Measurements from ENCODE around the gene PLA2G15.
"Not testable (repeated sequence)": the region's sequence is repeated elsewhere in the genome, so short reads cannot be mapped to it uniquely, and the experiment has no call there.

The PLA2G15 gene

DNA sequence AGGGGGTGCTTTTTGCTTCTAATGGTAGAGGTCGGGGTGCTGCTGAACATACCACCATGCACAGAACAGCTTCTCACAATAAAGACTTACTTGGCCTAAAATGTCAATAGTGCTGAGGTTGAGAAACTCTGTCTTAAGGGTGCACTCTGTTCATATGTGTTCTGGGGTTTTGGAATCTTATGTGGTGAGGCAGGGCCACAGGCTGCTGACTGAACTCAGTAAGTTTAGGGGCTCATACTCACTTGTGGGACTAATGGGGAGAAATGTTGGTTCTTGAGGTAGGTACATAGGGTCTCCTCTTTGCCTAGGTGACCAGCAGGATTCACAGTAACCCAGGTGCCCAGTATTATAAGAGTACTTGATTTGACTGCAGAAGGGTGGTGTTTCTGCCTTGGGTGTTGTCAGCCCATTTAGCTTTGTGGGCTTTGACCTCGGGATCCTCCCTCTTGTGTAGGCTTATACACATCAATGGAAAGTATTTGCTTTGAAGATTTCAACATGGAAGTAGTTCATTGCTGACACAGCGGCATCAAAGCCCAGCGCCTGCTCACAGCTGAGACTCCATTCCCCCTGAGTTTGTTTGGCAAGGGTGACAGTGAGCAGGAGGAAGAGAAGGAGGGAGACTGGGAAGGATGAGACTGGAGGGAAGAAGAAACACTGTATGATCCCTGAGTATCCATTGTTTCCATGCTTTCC is 36.3 kb downstream of the PLA2G15 start:
- DNase-seq: peak; percentile 13

DNA sequence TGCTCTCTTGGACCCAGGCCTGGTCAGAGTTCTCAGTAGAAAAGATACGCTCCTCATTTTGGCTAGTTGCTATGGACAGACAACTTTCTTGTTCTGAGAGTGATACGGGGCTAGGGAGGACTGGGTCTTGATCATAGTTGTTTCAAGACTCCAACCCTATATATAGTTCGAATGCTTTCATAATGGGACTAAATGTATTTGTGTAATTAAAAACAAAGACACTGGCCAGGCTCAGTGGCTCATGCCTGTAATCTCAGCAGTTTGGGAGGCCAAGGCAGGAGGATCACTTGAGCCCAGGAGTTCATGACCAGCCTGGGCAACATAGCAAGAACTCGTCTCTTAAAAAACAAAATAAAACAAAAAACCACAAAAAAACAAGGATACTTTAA is 36.9 kb downstream of the PLA2G15 start:
- no peak for DNase-seq

DNA sequence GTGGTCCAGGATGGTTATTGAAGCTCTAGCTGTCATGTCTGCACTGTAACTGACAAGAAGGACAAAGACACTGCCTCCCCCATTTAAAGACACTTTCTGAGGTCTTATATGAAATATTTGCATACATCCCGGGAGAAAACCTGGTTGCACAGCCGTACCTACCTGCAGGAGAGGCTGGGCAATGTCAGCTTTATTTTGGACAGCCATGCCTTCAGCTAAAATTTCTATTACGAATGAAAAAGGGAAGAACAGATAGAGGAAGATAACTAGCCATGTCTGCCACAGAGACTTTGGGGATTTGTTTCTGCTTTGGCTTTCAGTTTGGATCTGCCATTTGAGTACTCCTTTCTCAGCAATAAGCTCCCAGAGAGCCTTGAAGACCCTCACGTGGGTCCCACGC is 38.2 kb downstream of the PLA2G15 start:
- DNase-seq: no peak

DNA sequence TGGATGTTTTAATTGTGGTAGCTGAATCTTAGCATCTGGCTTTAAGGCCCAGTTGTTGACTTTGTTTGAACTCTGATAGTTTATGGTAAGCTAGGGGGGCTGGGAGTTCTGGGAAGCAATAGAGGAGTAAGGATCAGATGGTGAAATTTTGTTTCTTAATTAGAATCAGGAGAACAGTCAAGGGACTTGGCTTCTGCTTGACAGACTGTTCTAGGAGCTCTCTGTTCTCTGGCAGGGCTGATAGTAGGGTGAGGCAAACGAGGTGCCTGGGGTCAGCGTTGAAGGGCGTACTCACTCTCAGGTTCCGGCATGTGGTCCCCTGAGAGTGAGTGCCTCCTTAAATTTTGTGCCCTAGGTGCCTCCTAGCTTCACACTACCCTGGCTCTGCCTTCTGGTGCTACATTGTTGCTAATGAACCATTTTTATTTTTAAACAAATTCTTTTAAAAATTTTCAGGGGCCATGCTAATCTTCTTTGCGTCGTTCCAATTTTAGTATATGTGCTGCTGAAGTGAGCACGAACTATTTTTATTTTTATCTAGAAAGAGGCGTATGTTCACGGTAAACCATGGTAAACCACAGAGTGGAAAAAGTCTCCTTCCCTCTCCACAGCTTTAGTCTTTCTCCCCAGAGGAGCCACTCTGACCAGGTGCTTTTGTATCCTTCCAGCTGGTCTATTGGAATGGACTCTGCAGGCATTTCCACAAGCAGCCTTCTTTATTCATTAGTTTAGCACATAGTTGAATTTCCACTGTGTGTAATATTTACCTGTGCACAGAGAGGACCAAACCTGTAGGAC is 38.8 kb downstream of the PLA2G15 start:
- no peak for DNase-seq

DNA sequence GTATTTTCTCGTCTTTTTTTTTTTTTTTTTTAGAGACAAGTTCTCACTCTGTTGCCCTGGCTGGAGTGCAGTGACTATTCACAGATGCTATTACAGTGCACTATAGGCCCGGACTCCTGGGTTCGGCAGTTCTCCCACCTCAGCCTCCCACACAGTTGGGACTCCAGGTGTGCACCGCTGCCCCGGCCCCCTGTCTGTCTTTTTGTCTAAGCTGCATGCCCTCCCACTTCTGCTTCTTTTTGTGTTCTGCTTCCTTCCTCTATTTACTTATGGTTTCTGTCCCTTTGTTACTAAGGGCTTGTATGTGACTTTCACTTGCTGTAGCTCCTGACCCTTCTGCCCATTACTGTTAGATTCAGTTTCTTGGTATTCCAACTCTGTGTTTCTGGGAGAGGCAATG is 39.7 kb downstream of the PLA2G15 start:
- no peak for DNase-seq

DNA sequence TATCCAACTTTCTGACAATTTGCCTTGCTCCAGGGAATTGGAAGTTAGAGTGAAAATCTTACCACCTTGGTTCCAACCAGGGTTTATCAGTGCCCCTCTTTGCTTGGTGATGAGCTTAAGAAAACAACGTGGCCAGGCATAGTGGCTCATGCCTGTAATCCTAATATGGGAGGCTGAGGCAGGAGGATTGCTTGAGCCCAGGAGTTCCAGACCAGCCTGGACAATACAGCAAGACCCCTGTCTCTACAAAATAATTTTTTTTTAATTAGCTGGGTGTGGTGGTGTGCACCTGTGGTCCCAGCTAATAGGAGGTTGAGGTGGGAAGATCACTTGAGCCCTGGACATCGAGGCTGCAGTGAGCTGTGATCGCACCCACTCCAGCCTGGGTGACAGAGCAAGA is 40.5 kb downstream of the PLA2G15 start:
- DNase-seq: no peak

DNA sequence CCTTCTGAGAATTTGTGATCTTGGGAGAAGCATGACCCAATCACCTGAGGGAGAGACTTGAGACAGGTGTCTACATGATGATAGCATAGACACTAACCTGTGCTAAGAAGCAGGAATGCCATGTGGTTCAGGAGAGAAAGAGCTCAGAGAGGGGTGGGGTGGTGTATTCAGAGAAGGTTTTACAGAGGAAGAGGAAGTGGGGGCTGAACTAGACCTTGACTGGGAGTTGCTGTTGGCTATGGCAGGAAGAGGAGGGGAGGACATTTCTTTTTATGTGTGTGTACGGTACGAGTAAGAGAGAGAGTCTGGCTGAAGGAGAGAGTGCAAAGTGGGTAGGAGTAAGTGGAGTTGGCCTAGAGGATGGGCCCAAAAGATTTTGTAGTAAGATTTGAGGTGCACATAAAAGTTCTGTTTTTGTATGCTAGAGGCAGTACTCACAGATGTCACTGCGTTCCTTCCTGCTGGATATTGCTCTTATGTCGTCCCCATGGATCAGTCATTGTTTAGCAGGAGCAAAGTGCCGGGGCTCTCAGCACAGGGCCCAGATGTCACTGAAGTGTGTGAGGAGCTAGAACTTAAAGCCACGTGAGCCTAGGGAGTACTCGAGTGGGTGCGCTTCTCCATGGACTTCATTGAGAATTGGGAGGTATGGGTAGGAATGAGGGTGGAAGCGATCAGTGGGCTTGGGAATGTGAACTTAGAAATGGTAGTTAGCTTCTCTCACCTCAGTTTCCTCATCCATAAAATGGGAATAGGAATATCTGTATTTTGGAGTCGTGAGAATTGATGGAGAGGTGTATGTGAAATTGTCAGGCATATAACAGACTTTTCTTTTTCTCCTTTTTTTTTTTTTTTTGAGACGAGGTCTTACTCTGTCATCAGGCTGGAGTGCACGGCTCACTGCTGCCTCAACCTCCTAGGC is 41.2 kb downstream of the PLA2G15 start:
- DNase-seq: no peak

DNA sequence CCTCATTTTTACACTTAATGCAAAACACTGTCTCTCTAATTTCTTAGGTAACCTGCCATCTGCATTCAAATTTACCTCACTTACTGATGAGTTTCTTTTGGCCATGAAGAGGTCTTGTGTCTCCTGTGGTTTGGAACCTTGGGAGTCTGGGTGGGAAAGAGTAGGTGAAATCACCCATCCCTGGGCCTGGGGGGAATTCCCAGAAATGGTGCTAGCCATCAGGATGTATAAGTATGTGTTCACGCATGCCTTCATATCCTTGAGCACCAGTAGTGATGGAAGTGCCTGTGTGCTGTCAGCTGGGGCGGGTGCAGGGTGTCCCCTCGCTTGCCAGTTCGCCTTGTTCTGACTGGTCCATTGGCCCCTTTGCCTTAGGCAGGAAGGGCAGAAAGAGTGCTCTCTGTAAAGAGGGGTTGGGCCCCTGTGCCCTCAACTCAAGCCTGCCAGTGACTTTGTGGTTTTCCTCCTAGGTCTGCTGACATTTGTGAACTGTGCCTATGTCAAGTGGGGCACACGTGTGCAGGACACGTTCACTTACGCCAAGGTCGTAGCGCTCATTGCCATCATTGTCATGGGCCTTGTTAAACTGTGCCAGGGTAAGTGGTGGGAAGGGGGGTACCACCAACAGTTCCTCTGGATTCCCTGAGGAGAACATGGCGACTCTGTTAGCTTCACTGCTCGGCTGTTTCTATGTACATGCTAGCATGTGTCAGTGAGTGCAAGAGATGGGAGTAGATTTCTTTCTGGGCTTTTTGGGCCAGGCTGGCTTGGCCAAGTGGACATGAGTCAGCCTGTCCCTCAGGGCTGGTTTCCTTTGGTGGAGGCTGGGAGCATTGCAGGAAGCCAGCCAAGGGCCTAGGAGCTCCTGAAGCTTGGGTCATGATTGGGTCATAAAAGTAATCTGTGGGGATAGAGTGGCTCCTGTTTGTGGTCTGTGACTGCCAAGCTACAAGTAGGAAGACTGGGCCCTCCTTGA is 42.4 kb downstream of the PLA2G15 start:
- DNase-seq: no peak

DNA sequence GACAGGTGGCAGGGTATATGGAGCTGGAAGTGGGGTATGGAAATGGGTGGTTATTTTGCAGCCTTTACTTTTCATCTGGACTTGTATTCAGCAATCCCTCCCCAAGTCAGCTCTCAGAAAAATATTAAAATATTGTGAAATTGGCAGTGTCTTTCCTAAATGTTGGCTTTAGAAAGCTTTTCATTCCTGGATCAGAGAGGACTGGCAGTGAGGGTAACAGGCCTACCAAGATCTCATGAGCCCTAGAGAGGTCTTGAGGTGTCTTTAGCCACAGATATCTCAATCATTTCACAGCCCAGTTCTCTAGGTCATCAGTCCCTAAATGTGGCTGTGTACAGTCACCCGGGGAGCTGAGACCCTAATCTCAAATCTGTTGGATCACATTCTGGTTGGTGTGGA is 43.1 kb downstream of the PLA2G15 start:
- DNase-seq: no peak

DNA sequence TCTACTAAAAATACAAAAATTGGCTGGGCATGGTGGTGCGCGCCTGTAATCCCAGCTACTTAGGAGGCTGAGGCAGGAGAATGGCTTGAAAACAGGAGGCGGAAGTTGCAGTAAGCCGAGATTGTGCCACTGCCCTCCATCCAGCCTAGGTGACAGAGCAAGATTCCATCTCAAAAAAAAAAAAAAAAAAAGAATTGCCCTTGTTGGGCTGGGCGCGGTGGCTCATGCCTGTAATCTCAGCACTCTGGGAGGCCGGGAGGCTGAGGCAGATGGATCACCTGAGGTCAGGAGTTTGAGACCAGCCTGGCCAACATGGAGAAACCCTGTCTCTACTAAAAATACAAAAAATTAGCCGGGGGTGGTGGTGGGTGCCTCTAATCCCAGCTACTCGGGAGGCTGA is 43.6 kb downstream of the PLA2G15 start:
- not testable (repeated sequence) for DNase-seq

DNA sequence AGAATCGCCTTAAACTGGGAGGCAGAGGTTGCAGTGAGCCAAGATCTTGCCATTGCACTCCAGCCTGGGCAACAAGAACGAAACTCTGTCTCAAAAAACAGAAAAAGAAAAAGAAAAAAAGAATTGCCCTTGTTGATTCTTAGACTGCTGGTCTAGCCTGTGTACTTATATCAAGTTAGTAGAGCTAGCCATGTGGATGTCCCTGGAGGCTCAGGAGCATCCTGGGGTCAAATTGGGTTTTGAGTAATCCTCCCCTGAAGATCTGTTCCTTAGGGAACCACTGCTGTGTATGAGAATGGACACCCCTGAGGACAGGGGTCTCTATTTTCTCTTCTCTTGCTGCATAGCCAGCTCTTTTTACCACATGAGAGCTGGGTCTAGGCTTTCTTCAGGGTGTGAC is 44.0 kb downstream of the PLA2G15 start:
- DNase-seq: no peak

DNA sequence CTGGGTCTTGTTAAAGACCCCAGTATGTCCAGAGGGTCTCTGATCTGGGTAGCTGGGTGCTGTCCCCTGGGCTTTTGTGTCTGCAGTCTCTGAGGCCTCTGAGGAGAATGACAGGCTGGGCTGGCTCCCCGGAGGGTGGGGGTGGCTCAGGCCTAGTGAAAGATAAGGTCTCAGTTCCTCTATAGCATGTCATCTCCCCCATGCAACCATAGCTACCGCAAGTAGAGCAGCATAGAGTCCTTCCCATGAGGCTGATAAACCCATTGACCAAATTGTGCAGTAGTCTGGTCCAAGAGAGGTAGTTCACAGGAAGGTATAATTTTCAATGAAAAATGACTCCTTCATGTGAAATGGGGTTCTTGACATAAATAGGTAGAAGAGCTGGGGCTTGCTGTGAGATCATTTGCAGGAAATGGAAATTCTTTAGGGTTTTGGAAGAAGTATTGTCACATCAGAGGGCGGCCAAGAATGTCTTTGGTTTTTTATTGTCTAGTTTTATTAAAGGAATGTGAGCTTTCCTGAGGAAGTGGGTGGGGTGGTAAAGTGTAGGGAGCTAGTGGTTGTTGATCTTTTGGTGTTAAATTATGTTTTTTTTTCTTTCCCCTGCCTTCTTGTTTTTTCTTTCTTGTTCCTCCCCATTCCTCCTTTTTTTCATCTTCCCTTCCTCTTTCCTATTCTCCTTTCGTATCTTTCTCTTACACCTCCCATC is 44.6 kb downstream of the PLA2G15 start:
- DNase-seq: no peak

DNA sequence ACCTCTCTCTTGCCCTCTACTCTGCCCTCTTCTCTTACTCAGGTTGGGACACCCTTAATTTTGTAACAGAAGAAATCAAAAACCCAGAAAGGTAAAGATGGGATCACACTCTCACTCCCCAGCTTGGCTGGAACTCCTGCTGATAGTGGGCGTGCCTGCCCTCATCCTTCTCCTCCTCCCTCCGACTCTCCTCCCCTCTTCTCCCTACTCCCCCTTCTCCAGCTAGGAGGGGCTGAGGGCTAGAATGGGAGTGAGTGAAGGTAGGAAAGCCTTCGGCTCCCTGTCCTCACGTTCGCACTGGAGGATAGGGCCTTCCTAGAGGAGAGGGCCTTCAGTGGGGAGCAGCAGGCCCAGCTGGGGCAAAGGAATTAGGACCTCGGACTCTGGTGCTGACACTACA is 45.3 kb downstream of the PLA2G15 start:
- DNase-seq: no peak

DNA sequence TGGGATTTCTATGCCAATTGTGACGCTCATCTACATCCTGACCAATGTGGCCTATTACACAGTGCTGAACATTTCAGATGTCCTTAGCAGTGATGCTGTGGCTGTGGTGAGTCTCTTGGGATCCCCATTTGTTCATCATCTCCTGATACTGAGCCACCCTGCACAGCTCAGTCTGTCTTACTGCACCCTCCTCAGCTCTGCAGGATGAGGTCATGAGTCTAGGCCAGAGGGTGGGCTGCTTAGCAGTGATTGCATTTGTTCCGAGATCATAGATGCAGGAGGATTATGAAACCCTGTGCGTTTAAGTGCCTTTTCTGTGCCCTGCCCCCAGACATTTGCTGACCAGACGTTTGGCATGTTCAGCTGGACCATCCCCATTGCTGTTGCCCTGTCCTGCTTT is 46.1 kb downstream of the PLA2G15 start:
- no peak for DNase-seq

DNA sequence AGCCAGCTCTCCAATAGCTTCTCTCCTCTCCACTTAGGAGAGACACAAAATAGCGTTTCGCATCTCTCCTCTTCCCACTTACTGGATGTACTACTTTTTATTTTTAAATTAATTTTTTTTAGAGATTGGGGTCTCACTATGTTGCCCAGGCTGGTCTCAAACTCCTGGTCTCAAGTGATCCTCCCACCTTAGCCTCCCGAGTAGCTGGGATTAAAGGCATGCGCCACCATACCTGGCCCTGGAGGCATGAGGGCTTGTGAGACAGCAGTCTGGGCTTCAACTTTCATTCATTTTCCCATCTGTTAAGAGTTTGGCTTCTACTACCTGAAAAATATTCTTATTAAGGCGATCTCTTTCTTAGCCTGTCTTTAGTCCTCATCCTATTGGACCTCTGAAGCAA is 47.3 kb downstream of the PLA2G15 start:
- DNase-seq: no peak

DNA sequence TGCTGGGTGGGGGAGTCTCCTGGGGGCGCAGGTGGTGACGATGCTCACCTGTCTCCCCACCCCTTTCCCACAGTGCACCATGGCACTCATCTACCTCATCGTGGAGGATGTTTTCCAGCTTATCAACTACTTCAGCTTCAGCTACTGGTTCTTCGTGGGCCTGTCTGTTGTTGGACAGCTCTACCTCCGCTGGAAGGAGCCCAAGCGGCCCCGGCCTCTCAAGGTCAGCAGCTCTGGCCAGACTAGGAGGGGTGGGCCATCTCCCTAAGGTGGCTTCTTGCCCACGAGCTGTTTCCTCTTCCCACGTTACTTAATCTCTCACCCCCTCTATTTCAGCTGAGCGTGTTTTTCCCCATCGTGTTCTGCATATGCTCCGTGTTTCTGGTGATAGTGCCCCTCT is 51.1 kb downstream of the PLA2G15 start:
- no peak for DNase-seq

DNA sequence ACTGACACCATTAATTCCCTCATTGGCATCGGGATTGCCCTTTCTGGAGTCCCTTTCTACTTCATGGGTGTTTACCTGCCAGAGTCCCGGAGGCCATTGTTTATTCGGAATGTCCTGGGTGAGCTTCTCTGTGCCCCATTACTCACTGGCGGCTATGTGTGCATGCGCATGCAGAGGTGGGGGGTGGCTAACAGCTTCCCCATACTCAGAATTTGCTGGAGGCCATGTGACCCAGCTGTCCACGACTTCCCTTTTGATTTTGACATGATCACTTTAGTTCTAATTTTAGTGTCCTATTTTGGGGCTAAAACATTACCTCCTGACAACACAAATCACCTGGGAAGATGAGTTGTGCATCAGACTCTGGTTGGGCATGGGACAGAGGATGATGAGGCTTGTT is 51.5 kb downstream of the PLA2G15 start:
- DNase-seq: no peak

DNA sequence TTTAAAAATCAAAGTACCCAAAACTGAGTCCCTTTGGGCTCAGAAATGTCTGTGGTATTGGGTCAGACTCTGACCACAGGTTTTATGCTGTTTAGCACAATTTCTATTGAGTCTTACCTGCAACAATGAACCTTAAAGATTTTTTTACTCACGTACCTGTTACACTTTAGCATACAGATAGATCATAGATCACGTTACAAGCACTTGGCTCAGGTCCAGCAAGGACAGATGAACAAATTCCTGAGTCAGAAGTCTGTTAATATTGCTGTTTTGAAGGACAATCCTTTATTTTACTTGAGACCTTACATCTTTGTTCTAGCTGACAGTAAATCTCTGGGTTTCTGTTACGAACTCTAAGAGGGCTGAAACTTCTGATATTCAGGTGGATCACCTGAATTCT is 52.7 kb downstream of the PLA2G15 start:
- no peak for DNase-seq

DNA sequence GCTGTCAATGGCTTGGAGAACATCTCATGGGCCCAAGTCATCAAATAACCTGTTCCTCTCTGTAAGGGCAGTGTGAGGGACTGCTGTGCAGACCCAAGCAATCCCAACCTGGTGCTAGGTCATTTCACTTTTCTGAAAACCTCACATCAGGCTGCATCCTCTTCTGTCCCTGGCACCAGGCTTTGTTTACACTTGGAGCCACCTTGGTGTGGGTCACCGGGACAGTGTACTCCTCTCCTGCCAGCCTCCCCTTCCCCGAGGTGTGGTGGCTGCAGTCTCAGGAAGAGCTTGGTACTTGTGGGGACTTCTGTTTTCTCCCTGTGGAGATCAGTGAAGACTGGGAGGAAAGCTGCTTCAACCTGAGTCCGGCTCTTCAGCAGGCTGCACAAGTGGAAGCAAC is 53.1 kb downstream of the PLA2G15 start:
- no peak for DNase-seq

DNA sequence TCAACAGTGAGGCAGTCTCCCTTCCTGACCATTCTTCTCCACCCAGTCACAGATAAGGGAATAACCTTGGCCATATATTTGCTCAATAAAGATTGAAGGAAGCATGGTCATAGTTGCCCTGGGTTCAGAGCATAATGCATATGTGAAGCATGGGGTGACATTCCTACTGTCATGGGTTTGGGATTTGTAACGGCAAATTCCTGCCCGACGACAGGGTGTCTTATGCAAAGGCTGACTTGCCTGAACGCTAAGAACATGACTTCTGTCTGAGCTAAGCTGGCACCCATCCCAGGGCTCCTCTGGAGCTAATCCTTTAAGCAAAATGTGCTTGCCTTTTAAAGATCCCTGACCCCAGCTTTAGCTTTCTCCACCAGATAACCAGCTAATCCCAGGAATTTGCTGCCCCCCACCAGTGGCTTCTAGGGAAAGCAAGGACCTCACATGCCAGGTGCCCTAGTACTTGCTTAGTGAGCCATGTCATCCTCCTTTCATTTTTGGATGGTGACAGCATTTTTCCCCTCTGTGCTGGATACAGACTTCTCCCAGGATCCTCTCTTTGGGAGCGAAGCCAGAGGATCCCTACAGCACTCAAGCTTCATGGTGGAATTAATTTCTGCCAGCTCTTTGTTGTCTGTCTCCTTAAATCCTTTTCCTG is 53.9 kb downstream of the PLA2G15 start:
- DNase-seq: no peak

All from effector CD8-positive, alpha-beta T cell (primary cell).